ENCODE data around the gene CAMTA1.

- TF ChIP-seq EZH2 (IDR thresholded peaks at IDR 0.05; ENCODE audit: borderline replicate concordance, low read depth, low read length, poor library complexity, severe bottlenecking) (no peak), CTCF (conservative IDR thresholded peaks at IDR 0.05; ENCODE audit: low read depth, low read length) (no peak)
Measured at GRCh38 chr1:7373876-7374562, 588.8 kb downstream of the CAMTA1 start.

All from A673 (cell line).